Measurements from ENCODE around the gene PRKG2. TPM values are rescaled to one million over a fixed set of nuclear protein-coding genes. Genes with fewer than 3 reads are reported as not detected.

The PRKG2 gene
- total RNA-seq, 1 experiment from 2014 or later: 1.9 TPM

DNA sequence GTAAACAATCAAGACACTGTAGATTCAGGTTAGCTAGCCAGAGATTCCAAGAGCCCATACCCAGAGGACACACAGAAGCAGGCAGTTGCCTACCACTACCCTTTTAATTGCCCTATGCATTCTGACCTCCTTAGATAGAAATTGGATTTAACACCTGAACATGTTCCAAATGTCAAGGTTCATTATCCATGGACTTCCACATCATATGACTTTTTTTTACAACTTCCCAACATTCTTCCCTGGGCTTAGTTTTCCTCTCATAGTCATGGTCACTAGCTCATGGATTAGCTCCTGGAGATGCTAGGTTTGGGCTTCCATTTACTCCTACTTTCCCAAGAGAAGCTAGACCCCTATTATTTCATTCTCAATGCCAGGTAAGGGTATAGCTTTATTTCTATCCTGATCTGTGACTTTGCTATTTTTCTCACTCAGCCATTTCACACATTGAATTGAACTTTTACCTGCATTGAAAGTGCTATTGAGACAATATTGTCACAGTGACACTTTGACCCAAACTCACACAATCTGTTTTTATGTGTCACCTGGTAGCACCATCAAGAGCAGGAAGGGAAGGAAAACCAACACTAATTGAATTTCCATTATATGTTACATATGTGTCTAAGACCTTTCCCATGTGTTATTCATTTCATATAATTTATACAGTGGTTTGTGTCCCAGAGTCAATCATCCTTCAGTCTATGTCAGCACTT is 44.0 kb upstream of the PRKG2 start:
- Histone ChIP-seq H3K56ac (ENCODE audit: insufficient read length, low read depth, low read length) (no peak overlapping the region), H3K79me2 (ENCODE audit: insufficient read depth, low read length) (no peaks in the 10 kb centered on the region), H2BK20ac (ENCODE audit: low read depth, low read length, poor library complexity, severe bottlenecking) (no peak overlapping the region), H3K23me2 (ENCODE audit: insufficient read length, low read depth, low read length, poor library complexity, severe bottlenecking) (no peaks in the 10 kb centered on the region), H2BK5ac (ENCODE audit: insufficient read length, low read length) (no peak overlapping the region), H3K27ac (ENCODE audit: insufficient read length, low read depth, low read length) (no peak overlapping the region), H3K14ac (ENCODE audit: insufficient read depth, low read length) (no peak overlapping the region), H3T11ph (ENCODE audit: low read length) (no peak overlapping the region), H4K91ac (ENCODE audit: insufficient read length, low read depth, low read length) (no peak overlapping the region), H3K9me3 (ENCODE audit: control insufficient read depth, low read depth, low read length) (no peaks in the 10 kb centered on the region), H2AFZ (ENCODE audit: low read length) (no peak overlapping the region), H4K5ac (ENCODE audit: insufficient read length, low read depth, low read length) (no peak overlapping the region), H3K18ac (ENCODE audit: insufficient read length, low read depth, low read length) (no peak overlapping the region), H2BK15ac (ENCODE audit: low read depth, low read length) (no peak overlapping the region), H3K4ac (ENCODE audit: low read depth, low read length) (no peak overlapping the region), H3K23ac (ENCODE audit: insufficient read length, low read depth, low read length) (no peak overlapping the region), H4K8ac (replicated peaks; ENCODE audit: insufficient read length, low read depth, low read length) (no peak overlapping the region), H2BK120ac (ENCODE audit: low read depth, low read length, poor library complexity, severe bottlenecking) (no peak overlapping the region), H2AK5ac (ENCODE audit: insufficient read length, low read length) (no peak overlapping the region), H3K9ac (ENCODE audit: extremely low read depth, insufficient read length, low read length) (no peak overlapping the region), H2BK12ac (ENCODE audit: insufficient read length, low read depth, low read length) (no peak overlapping the region), H3K79me1 (ENCODE audit: insufficient read depth, low read depth, low read length, poor library complexity, severe bottlenecking) (no peaks in the 10 kb centered on the region), H3K4me2 (ENCODE audit: insufficient read depth, insufficient read length, low read length) (no peak overlapping the region), H3K4me1 (ENCODE audit: insufficient read depth, low read length) (no peaks in the 10 kb centered on the region), H4K20me1 (ENCODE audit: control insufficient read depth, insufficient read depth, insufficient read length) (no peaks in the 10 kb centered on the region), H3K27me3 (ENCODE audit: insufficient read depth, low read length) (no peaks in the 10 kb centered on the region)
- TF ChIP-seq, protein P1, sequence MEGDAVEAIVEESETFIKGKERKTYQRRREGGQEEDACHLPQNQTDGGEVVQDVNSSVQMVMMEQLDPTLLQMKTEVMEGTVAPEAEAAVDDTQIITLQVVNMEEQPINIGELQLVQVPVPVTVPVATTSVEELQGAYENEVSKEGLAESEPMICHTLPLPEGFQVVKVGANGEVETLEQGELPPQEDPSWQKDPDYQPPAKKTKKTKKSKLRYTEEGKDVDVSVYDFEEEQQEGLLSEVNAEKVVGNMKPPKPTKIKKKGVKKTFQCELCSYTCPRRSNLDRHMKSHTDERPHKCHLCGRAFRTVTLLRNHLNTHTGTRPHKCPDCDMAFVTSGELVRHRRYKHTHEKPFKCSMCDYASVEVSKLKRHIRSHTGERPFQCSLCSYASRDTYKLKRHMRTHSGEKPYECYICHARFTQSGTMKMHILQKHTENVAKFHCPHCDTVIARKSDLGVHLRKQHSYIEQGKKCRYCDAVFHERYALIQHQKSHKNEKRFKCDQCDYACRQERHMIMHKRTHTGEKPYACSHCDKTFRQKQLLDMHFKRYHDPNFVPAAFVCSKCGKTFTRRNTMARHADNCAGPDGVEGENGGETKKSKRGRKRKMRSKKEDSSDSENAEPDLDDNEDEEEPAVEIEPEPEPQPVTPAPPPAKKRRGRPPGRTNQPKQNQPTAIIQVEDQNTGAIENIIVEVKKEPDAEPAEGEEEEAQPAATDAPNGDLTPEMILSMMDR (conservative IDR thresholded peaks at IDR 0.05): no peak
- Mint-ChIP-seq H3K36me3 (ENCODE audit: insufficient read depth in 1 of 3, low read depth in 3 of 3) (no peaks in the 10 kb centered on the region), H3K27me3 (ENCODE audit: low read depth) (peaks cover 3% of the 10 kb centered on the region; the same call in 1 of the 2 replicates), H3K4me1 (peaks cover 0 to 2% of the 10 kb centered on the region in 2 experiments; a peak in 1 of 4 replicates), H3K27ac (no peak overlapping the region; a peak in 1 of 7 replicates), H3K4me3 (no peak overlapping the region), H3K9me3 (no peaks in the 10 kb centered on the region)
- DNase-seq: no peak

Measured in H9 (cell line).